GM18867 (cell line): ENCODE measurements around the gene ARHGEF7.

ENCODE experiments used
- ATAC-seq: cut with Tn5 transposase; IDR thresholded peaks from one replicate; pipeline ENCODE4 v1.9.1; 2021; ENCODE audit warnings: mild to moderate bottlenecking, moderate library complexity; ENCODE audit not compliant: unreplicated experiment

Gene ARHGEF7

DNA sequence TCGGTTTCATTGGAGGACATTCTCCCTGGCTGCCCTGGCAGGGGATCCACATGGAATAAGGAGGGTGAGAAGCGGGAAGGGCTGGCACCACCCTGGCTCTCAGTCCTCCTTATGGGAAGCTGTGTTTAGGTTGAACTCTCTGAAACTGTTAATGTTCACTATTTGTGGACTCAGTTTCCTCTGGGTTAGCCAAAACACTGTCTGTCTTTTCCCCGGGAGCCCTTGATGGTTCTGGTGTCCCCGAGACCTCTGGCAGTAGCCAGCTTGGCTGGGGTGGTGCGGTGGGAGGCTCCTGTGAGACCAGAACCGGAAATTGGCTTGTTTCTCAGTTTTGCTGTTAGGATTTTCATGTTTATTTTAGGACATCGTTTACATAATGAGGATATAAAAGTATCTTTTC is 157.0 kb downstream of the ARHGEF7 start:
- ATAC-seq: no peak

DNA sequence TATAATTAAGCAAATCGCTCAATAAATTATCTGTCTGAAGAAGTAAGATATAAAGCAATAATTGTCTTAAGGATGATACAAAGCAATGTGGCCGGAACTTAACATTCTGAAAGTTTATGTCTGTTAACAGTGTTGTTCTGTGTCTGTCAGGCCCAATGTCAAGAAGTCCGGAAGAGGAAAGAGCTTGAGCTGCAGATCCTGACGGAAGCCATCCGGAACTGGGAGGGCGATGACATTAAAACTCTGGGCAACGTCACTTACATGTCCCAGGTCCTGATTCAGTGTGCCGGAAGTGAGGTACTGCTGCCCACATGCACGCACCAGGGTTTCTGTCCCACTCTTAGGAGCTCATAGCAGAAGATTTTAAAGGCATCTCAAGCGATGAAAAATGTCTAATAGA is 160.3 kb downstream of the ARHGEF7 start:
- no peak for ATAC-seq

DNA sequence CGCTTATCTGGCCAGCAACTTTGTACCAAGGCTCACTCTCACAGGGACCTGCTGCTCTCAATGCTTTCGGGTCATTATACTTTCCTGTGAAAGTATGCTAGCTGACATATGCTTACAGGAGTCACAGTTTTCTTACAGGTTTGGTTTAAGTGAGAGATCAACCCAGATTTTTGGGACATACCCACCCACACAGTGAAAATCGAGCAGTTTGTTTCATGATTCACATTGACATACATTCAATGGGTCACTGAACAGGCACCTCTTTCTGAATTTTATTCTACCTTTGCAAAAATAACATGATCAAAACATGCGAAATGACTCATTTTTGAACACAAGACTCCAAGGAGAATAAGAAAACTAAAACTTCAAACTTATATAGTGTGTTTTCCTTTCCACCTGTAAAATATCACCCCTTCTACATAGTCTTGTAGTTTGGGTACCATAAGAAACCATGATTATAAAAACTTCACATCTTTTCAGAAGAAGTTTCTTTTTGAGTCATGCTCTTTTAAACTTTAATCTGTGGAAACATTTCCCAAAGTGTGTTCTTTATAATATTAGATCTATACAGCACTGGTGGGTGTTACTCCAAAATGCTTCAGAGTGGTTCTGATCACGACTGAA is 161.0 kb downstream of the ARHGEF7 start:
- ATAC-seq: no peak

DNA sequence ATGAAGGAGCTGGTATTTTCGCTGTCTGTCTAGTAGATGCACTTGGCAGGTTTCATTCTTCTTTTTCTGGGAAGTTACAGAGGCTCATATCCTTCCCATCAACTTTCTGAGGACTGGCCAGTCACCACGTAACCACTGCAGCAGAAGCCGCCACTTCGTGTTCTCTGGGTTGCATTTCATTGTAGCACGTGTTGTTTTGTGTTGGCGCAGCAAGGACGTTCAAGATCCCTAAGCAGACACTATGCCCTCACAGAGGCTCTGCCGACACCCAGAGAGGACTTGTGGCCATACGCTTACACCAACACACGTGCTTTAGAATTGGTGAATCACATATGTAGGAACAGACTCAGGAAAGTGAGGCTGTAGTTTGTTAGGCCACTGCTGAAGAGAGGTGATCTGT is 163.1 kb downstream of the ARHGEF7 start:
- no peak for ATAC-seq

DNA sequence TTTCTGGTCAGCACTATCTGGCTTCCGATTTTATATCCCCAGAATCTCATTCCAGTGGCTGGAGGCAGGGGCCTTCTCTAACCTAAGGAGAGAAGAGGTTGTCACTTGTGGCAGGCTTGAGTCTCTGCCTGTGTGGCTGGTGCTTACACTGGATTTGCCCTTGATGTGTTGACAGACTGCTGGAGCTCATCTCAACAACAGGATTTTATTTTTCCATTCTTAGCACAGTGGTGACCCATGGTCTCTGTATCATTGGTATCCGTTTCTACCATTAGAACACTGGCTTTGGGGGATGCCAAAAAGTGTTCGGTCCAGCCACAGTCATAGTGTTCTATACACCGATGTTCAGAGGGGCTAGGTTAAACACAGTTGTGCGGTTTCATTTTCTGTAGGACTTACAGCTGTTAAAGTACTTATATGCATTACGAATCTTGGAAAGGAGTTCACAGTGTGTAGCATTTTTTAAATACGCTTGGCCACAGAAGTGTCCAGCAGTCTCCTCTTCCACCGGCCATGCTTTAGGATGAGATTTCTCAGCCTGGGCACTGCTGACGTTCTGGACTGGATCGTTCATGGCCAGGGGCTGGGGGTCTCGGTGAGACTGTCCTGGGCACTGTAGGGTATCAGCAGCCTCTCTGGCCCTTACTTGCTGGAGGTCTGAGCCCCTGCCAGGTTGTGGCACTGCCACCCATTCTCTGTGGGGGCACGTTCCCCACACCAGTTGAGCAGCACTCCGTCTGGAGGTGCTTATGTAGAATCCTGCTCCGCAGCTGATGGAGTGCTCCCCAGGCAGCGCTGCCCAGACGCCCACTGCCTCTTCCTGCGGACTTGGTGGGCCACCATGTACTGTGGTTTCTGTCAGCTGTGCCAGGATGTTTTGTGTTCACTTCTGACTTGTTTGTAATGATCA is 163.9 kb downstream of the ARHGEF7 start:
- no peak for ATAC-seq

- ATAC-seq: no peak
Observed at GRCh38 chr13:111280226-111280625, 165.1 kb downstream of the ARHGEF7 start.

DNA sequence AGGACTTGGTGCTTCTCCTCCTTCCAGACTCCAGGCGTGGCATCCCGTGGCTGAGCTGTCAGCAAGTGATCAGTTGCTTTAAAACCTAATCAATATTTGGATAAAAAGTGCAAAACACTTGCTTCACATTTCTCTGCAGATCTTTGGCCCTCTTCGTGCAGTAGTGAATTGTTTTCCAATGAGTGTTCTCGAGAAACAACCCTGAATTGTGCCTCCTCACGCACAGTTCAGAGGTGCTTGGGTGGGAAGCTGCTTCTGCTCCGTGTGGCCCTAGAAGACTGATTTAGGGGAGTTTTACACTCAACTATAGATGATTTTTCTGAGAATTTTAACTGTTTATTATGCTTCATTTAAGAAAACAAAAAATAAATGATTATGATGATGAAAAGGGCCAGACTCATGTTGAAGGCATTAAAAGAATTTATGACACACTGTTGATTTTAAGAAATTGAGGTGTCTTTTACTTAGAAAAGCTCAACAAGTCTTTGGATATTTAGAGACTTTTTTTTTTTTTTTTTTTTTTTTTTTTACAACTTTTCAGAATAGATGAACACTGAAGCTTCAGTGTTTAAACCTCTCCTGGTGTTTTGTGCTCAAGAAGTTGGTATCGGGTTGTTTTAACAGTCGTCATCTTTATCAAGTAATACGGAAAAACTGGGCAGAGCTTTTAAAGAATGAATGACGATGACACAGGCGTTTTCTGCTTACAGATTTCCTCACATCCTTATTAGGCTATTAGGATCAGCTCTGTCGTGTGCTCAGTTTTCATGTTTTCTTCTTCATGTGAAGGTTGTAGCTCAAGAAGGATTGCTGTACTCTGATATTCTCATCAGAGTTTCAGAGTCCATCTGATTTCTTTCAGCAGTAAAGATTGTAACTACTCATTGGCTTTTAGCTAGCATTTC is 165.8 kb downstream of the ARHGEF7 start:
- no peak for ATAC-seq

DNA sequence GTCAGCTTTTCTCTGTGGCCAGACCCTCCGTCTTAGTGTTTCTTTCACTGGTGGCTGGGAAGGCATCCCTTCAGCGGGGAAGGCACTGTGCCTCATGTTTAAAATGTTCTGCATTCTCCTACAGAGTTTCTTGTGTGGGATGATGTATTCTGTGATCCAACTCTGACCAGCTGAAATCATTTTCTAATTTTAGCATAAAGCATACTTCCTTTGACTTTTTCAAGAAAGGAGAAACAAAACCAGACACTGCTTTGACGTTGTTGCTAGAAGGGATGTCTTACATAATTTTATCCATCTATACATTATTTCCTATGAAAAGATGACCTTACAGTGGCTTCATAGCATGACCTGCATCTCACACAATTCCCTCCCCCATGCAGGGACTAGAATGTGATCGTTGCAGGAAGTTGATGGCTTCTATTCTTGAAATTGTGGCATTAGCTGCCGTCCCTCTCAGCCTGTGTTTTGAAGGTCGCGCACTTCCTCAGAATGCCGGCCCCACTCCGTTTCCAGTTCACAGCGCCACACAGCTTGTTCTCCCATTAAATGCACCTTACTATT is 166.7 kb downstream of the ARHGEF7 start:
- no peak for ATAC-seq

DNA sequence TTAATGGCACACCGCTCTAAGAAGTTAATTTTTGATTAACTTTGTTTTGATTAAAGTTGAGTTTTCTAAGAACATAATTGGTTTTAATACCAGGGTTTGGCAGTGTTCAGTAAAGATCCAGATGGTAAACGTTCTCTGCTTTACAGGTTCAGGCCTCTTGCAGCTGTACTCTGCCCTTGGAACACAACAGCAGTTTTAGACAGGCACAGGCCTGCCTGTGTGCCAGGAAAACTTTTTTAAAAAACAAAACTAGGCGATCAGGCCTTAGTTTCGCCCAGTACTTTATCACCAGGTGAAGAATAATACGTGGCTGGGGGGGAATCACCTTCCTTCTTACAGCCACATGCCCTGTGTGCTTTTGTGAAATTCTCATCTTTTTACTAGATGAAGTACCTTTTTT is 167.3 kb downstream of the ARHGEF7 start:
- ATAC-seq: no peak

GRCh38 chr13:111282997-111283396 is 167.9 kb downstream of the ARHGEF7 start:
- no peak for ATAC-seq

DNA sequence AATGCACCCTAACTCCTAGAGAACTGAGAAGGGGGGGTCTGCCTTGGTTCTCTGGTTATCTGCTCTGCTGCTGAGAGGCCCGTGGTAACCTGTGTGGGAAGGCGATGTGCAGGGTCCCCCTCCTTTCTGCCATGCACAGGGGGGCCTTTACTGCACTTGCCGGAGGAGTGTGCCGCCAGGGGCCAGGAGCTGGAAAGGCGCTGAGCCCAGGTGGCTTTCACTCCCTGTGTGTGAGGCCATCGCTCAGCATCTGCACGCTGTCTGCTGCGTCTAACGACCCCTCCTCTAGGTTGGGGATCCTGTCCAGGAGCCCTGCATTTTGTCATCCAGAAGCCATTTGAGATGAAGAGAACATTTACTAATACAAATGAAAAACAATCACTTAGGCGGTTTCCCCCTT is 168.3 kb downstream of the ARHGEF7 start:
- no peak for ATAC-seq

DNA sequence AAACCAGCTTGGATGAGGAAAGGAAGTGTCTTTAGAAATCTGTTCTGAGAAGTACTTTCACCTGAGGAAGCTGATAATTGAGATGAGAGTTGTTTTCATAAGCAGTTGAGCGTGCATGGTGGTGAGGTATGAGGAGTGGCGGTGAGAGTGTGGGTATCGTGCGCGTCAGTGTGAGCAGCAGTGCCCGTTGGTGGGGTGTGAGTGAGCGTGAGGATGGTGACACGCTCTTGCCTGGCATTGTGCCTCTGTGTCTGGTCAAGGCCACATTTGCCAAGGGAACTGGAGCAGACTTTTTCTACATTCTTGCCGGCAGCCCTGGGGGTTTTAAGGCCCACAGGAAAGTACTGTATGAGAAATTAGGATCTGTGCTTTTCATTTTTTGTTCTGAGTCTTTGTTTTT is 168.9 kb downstream of the ARHGEF7 start:
- no peak for ATAC-seq

- no peak for ATAC-seq
Observed at GRCh38 chr13:111284565-111284964, 169.5 kb downstream of the ARHGEF7 start.

DNA sequence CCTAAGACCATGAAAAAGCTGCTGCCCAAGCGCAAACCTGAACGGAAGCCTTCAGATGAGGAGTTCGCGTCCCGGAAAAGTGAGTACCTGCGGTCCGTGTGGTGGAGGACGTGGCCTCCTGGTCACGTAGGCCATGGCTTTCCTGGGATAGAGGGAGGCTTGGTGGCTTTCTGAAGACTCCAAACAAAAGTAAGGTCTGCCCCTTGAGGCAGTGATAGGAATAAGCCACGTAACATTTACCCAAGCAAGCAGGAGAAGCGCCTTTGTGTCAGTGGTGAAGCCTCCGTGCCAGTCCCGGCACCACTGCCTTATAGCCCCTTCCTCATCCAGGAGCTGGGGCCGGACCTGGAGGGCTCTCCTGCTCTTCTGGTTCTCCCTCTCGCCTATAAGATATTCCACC is 171.1 kb downstream of the ARHGEF7 start:
- ATAC-seq: no peak

DNA sequence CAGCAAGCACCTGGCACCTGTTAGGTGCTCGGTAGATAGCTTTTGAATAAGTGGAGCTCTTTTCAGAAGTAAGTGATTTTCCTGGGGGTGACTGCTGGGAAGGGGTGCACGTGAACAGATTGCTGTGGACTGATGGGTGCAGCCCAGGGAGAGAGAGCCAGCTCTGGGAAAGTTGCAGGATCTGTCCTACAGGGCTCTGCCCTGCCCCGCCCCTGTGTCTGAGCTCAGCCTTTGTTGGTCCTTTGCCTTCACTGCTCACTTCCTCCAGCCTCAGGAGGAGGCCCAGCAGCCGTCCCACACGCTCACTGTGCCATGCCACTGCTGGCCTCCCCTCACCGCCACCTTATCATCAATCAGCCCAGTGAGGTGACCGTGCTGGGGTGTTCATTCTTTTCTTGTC is 171.6 kb downstream of the ARHGEF7 start:
- ATAC-seq: no peak

GRCh38 chr13:111287201-111287600 is 172.1 kb downstream of the ARHGEF7 start:
- ATAC-seq: no peak

GRCh38 chr13:111288276-111288675 is 173.2 kb downstream of the ARHGEF7 start:
- no peak for ATAC-seq

GRCh38 chr13:111289251-111289650 is 174.1 kb downstream of the ARHGEF7 start:
- ATAC-seq: no peak

- no peak for ATAC-seq
Observed at GRCh38 chr13:111291908-111292307, 176.8 kb downstream of the ARHGEF7 start.

GRCh38 chr13:111292710-111293485 is 177.8 kb downstream of the ARHGEF7 start:
- no peak for ATAC-seq
